A673 (cell line): ENCODE results near the gene PHRF1.

ENCODE experiments used
- CTCF ChIP-seq: fragments of 300-800, 200-600 bp; sonication (generic); conservative IDR thresholded peaks from 2 replicates; pipeline ENCODE4 v1.5.1; 2017; ENCODE audit warnings: low read depth, mild to moderate bottlenecking, antibody characterized with exemption, low read length, moderate library complexity, mixed read lengths
- EZH2 ChIP-seq: fragments of 200-600 bp; sonication (generic); IDR thresholded peaks from 2 replicates; pipeline ENCODE4 v1.6.1; 2017; ENCODE audit warnings: borderline replicate concordance, low read depth, mild to moderate bottlenecking, mixed read lengths, antibody characterized with exemption, low read length; ENCODE audit not compliant: poor library complexity, severe bottlenecking

- TF ChIP-seq CTCF (no peak), EZH2 (no peak)
Measured at GRCh38 chr11:629237-629583, 52.9 kb downstream of the PHRF1 start.
